Epidermal melanocyte (primary cell): ENCODE data around the gene TIMELESS.
"Not testable (repeated sequence)": the region's sequence is repeated elsewhere in the genome, so short reads cannot be mapped to it uniquely, and the experiment has no call there.

Experiments
- DNase-seq: peaks from one replicate; pipeline ENCODE4 v3.0.0; 2011; ENCODE audit warnings: low spot score; ENCODE audit not compliant: insufficient read length

The TIMELESS gene

DNA sequence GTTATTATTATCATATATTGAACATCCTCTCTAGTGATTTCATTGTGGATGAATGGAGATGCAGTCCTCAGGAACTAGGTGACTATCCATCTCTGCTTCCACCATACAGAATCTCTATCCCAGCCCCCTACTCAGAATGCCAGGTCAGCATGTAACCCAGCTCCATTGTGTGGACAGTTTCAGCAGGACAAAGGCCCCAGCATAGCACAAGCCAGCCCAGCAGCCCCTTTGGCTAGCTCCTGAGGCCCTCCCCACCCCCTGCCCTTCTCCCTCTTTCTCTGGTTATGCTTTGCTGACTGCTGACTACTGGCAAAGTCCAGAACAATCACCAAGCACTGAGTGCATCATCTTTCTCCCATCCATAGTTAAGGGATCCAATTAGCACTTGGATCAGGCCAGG, 13.3 kb upstream of the TIMELESS start:
- DNase-seq = no peak

DNA sequence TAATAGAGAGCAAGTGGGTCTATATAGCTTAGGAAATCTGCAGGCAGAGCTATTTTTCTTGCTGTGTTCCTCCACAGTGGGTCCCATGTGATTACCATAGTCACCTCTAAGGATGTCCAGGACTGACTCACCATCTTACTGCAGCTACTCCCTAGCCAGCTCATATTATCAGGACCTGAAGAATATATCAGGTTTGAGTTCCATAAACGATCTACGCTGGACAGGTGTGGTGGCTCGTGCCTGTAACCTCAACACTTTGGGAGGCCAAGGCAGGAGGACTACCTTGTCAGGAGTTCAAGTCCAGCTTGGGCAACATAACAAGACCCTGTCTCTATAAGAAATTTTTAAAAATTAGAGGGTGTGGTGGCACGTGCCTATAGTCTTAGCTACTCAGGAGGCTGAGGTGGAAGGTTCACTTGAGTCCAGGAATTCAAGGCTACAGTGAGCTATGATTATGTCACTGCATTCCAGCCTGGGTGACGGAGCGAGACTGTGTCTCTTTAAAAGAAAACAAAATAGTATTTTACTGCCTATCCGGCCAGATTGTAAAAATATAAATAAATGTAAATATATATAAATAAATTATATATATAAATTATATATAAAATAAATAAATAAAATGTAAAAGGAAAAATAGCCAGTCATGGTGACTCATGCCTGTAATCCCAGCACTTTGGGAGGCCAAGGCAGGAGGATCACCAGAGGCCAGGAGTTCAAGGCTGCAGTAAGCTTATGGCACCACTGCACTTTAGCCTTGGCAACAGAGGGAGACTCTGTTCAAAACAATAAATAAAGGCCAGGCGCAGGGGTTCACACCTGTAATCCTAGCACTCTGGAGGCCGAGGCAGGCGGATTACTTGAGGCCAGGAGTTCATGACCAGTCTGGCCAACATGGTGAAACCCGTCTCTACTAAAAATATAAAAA, 12.3 kb upstream of the TIMELESS start:
- DNase-seq = no peak

DNA sequence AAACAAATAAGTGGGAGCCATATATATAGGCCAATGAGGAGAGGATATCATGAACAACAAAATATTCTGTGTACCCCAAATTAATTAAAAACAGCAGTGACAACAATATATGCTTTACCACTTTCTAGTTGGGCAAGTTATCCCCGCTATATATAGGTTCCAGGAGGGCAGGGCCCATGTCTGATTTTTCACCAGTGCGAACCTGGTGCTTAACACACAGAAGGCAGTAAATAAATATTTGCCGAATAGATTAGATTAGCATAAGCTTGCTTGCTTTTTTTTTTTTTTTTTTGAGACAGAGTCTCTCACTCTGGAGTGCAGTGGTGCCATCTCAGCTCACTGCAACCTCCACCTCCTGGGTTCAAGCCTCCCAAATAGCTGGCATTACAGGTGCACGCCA, 8.6 kb upstream of the TIMELESS start:
- DNase-seq = no peak

DNA sequence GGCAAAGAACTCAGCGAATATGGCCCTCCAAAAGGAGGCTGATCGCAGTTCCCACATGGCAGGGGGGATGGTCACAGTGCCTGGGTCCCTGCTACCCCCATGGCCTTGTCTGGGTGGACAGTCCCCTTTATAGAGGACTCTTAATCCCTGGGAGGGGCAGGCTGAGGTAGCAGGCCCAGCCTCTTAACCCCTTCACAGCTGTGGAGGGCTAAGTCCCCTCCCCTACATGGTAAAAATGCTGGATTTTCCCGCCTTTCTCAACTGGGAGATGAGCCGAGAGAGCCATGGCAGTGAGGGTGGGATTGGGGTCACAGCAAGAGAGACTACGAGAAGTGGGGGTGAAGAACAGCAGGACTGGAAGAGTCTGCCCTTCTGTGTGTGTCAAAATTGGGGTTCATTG, 5.3 kb upstream of the TIMELESS start, which contains the start of gene MIP:
Gene MIP, minus strand, starts transcription at position 101 of the 400 bp plus-strand sequence. Its CDS starts 44 bp downstream, at position 57.
- DNase-seq = no peak

DNA sequence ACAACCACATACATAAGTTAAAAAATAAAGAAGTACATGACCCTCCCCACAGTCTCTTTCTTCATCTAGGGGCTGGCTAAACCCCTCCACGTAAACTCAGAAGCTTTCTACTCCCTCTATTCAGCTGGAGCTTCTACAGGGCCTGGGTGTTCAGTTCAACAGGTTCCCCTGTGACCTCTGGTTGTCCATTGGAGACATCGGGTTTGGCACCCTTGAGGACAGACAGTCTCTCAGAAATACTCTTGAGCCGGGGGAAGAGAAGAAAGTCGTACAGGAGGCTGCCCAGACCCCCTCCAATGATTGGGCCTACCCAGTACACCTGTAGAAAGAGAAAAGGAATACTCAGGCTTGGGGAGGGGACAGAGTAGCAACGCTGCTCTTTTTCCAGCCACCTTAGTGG, 1.9 kb upstream of the TIMELESS start:
- DNase-seq = no peak

DNA sequence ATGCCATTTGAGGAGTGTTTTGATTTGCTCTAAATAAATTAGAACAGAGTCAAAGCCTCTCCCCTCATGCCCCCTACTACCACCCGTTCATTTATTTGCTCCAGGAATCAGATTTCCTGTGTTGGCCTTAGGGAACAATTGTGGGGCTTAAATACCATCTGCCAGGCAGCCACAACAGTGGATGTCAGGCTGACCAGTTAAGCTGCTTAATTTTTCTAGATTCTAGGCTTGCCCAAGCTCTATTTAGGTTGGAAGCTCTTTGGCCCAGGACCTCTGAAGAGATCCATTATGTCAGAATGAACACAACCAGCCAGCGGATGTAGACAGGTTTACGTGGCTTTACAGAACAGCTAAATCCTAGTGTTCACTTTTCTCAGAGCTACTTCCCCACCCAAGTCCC, 1.0 kb upstream of the TIMELESS start:
- DNase-seq = no peak

DNA sequence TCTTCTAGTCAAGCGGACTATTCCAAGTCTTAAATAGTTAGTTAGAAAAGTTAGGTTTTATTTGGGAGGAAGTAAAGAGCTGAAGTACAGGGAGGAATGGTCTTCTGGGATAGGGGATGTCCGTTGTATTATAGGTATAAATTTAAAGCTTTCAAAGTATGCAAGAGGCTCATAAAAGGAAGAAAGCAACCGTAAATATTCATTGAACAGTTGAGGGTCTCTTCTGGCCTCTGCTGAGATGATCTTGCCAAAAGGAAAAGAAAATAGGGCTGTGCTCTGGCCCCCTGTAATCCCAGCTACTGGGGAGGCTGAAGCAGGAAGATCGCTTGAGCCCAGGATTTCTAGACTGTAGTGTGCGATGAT, 377 bp upstream of the TIMELESS start:
- DNase-seq = no peak

DNA sequence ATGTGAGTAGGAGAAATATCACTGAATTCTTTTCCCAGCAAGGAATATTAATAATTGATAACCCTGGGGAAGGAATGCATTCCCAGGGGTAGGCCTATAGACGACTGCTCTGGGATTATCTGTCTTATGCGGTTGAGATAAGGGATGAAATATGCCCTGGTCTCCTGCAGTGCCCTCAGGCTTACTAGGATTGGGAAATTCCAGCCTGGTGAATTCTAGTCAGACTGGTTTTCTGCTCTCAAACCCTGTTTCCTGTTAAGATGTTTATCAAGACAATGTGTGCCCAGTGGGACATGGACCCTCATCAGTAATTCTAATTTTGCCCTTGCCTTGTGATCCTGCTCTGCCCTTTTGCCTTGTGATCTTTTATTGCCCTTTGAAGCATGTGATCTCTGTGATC, 6.0 kb downstream of the TIMELESS start:
- not testable (repeated sequence) for DNase-seq

DNA sequence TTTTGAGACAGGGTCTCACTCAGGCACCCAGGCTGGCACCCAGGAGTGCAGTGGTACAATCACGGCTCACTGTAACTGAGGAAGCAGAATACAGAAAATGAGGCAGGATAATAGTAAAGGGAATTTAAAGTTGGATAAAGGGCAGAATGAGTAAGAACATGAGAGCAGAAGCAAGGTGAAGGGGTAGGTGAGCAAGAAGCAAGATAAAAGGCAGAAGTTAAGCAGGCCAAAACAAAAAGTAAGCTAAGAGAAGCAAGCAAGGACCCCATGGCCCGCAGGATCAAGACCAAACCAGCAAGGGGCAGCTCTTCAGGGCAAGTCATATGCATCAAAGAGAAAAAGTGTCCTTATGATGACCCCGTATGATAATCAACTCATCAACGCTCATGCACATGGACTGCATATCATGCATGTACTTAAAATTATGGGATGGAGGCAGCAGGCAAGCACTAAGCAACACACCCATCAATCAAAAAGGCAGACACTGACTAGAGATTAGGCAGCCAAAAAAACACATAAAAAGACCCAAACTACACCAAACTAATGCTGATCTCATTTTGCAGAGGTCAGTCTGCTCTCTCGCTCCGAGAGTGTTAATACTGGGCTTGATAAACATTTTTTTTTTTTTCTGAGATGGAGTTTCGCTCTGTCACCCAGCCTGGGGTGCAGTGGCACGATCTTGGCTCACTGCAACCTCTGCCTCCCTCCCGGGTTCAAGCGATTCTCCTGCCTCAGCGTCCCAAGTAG, 11.6 kb downstream of the TIMELESS start:
- DNase-seq = no peak

DNA sequence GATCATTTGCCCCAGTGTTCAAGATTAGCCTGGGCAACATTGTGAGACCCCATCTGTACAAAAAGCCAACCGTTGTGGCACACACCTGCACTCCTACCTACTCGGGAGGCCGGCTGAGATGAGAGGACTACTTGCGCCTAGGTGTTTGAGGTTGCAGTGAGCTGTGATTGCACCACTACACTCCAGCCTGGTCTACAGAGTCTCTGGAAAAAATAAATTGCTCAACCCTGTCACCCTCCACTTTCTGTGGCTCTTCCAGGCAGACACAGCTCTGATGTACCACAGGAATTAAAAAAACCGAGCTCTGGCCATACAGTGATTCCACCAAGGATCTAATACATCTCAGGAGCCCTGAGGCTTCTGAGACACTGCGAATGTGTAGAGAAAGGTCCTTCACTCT, 14.4 kb downstream of the TIMELESS start:
- DNase-seq = no peak

DNA sequence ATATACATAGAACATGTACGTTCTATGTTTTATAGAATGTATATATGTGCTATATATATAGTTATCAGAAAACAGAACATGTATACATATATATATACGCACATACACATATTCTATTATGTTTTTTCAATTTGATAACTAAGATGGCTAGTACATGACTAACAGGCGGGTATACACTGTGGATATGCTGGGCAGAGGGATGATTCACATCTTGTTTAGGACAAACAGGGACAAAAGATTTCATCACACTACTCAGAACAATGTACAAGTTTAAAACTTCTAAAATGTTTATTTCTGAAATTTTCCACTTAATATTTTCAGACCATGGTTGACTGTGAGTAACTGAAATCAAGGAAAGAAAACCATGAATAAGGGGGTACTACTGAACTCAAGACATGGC, 17.4 kb downstream of the TIMELESS start:
- DNase-seq = no peak

DNA sequence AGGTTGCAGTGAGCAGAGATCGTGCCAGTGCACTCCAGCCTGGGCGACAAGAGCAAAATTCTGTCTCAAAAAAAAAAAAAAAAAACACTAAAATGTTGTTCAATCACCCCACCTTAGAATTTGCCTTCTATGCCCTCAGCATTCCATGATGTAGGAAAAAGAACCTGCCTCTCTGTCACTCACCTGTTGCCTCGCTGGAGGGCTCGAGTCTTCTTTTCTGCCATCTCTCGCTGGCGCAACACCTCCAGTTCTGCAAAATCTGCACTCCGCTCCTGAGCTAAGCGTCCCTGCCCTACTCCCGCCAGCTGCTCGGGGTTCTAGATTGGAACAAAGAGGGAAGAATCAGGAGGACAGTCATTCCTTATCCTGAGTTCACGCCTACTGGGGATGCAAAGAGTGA, 17.9 kb downstream of the TIMELESS start:
- DNase-seq = no peak

DNA sequence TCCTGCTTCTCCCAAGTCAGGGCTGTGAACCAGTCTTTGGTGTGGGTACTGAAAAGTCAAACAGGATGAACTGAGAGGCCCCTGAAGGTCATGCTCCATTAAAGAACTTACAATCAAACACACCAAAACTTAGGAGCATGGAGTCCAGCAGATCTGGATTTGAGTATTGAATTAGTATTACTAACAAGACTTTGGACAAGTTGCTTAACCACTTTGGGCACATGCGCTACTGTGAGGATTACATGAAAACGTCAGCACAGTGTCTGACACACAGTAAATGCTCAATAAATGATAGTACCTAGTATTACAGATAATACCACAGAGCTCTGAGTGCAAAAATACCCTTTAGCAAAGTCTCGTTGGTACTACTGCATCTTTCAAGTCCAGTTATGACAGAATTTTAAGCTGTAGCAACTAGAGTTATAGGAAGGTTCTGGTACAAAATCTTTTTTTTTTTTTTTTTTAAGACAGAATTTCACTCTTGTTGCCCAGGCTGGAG, 23.2 kb downstream of the TIMELESS start:
- no peak for DNase-seq

DNA sequence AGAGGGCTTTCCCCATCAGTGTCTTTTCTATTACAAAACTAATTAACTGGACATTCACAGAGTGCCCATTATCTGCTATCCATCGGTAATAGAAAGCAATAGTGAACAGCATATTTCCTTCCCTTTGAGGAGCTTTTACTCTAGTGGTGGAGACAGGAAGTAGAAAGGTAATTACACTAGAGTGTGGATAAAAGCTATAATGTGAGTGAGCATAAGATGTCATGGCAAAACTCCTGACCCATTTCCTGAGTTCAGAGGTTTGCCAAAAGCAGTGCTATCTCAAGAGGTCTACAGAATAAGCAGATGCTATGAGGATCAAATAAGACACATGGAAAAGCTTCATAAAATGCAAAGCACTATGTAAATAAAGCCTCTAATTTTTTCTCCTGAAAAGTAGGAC, 24.0 kb downstream of the TIMELESS start:
- DNase-seq = no peak

DNA sequence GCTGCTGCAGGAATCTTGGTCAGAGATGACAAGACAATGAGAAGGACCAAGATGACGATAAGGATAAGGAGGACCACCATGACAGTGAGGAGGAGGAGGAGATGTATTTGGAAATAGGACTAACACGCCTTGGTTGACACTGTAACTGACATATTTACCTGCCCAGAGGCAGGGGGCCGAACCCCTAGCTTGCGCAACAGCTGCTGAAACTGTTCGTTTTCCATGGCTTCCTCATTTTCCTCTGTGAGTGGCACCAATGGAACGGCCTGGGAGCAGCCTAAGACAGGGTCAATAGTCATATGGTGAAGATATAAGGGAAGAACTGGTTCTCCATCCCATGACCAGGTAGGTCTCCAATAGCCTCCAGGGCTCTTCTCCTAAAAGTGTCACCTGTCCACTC, 28.8 kb downstream of the TIMELESS start:
- DNase-seq = no peak

DNA sequence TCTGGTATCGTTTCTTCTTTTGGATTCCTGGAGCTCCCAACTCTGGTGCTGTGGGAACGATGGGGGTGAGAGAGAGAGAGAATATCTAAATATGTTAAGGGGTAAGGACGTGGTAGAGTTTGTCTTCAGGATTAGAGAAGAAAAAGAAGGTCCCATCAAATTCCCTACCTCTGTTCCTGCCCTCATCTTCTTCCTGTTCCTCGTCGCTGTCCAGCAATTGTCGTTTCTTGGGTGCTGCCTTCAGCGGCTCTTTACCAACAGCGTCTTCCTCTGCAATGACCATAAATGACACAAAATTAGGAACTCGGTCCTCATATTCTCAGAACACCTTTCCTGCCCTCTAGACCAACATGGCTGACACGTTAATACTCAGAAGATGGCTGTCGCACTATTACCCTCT, 31.5 kb downstream of the TIMELESS start:
- DNase-seq = no peak

DNA sequence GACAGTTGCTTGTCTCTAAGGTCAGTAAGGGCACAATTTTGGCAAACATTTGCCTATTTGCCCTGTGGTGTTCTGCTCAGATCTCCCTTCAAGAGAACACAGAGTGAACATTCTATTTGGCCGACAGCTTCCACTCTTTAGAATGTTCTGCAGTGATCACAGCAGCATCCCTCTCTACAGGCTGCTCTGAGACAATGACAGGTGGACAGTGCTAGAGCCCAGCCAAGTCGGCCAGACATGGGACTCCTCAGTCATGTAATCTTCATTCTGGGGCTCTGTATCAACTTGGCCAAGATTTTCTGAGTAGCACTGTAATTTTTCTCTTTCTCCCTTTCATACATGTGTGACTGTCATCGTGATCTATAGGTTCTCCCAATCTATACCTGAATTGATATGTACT, 34.8 kb downstream of the TIMELESS start:
- no peak for DNase-seq

DNA sequence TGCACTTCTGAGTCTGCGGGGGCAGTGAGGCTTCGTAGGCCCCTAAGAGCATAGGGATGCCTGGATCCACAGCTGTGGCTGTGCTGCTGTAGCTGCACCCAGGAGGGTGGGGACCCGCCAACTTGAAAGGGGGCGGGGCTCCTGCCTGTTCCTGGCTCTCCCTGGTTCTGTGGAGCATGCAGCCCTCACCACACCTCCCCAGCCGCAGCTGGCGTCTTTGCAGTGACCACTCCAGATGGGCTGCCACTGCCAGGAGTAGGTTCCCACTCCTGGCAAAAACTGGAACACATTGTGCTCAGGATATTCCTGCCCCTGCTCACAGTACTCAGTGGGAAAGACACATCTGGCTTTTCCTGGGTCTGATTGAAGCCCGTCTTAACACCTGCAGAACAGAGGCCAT, 35.8 kb downstream of the TIMELESS start:
- no peak for DNase-seq

DNA sequence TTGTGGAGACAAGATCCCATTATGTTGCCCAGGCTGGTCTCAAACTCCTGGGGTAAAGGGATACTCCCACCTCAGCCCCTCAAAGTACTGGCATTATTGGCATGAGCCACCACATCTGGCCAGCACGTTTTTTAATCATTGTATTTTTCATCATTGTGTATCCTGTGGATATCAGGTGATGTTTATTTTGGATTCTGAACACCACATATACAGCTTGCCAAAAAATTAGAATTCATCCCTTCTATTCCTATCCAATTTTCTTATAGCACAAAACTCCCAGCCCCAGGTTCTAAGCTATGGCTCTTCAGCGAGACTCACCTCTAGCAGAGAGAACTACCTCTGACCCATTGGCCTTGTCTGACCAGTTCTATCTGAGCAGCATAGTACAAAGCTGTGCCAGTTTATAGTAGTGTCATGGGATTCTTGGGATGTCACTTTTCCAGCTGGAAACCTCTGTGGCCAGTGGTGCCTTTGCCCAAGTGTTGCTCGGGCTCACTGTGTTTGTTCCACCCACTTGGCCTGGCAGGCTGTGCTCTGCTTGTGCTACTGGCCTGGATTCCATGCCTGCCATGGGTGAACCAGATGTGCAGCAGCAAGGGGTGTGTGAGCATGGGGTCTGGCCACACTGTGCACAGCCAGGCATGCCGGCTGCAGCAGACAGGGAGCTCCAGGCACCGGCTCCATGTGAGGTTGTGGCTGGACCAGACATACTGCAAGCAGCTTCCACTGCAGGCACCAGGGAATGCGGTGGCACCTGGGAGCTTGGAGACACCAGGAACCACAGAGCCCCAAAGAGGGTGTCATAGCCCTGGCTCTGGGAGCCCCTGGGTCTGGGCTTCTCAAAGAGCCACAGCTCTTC, 37.2 kb downstream of the TIMELESS start:
- no peak for DNase-seq

DNA sequence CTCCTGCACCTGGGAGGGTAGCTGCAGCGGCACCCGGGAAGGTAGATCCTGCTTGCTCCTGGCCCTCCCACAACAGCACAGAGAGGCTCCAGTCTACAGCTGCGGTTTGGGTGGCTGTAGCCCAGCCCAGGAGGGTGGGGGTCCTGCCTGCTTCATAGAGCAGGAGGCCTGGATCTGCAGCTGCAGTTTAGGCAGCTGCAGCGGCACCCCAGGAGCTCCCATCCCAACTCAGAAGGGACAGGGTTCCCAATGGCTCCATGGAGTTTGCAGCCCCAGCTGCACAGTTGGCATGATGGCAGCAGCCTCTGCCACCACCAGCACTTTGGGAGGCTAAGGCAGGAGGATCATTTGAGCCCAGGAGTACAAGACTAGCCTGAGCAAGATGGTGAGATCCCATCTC, 38.5 kb downstream of the TIMELESS start:
- DNase-seq = no peak

DNA sequence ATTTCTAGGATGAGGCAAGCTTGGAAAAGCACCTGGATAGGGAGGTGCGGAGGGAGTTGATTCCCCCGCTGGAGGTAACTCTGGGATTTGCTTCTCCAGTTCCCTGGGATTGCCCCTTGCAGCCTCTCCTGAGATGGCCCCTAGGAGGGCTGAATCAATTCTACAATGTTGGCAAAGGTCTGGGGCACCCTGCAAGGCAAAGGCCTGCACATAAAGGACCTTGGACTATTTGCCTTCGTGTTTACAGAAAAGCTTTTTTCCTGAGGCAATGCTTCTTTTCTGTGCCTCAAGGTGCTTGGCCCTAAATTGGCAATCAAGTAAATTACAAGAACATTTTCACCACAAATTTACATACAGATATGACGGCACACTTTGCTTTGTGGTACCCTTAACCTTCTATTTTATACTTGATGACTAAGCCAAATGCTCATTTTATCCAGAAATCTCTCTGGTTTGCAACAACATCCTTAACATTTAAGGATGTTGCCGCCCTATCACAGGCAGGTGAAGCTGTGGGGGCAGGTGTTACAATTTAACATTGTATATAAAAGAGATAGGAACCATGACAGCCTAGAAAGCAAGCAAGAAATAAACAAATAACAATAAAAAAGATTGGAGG, 40.3 kb downstream of the TIMELESS start:
- no peak for DNase-seq
